ENCODE data around the gene NAA50. TPM values are rescaled to one million over a fixed set of nuclear protein-coding genes. Genes with fewer than 3 reads are reported as not detected.
A peak's percentile ranks its signal among the peaks of the same experiment; 100 is the strongest.

NAA50 gene
- total RNA-seq, 1 donor from 2014 or later = 42.5 TPM

DNA sequence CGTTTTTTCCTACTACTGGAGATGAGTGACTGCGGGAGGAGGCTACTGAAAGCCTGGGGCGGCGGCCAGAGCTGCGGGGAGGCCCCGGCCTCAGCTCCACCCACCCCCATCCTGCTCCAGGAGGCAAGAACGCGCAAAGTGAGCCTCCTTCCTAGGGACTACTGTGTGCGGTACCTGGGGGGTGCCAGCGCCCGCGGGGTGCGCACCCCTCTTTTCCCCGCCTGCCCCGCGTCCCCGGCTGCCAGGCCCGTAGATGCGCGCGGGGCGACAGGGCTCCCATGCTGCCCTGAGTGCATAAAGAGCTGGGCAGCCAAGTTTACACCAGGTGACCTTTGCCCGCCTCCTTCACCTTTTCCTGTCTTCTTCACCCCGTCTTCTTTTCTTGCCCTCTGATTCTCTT, 47.1 kb downstream of the NAA50 start:
- Mint-ChIP-seq H3K4me3 (ENCODE audit: unreplicated experiment) (peak overlapping the region; percentile 73), H3K9me3 (ENCODE audit: unreplicated experiment) (peaks cover 3% of the 10 kb centered on the region), H3K27me3 (ENCODE audit: unreplicated experiment) (peaks cover 2% of the 10 kb centered on the region), H3K4me1 (ENCODE audit: low read depth, unreplicated experiment) (peaks cover 5% of the 10 kb centered on the region), H3K36me3 (ENCODE audit: unreplicated experiment) (no peaks in the 10 kb centered on the region), H3K27ac (ENCODE audit: unreplicated experiment) (no peak overlapping the region)
- TF ChIP-seq, protein P1, sequence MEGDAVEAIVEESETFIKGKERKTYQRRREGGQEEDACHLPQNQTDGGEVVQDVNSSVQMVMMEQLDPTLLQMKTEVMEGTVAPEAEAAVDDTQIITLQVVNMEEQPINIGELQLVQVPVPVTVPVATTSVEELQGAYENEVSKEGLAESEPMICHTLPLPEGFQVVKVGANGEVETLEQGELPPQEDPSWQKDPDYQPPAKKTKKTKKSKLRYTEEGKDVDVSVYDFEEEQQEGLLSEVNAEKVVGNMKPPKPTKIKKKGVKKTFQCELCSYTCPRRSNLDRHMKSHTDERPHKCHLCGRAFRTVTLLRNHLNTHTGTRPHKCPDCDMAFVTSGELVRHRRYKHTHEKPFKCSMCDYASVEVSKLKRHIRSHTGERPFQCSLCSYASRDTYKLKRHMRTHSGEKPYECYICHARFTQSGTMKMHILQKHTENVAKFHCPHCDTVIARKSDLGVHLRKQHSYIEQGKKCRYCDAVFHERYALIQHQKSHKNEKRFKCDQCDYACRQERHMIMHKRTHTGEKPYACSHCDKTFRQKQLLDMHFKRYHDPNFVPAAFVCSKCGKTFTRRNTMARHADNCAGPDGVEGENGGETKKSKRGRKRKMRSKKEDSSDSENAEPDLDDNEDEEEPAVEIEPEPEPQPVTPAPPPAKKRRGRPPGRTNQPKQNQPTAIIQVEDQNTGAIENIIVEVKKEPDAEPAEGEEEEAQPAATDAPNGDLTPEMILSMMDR (IDR thresholded peaks at IDR 0.05; ENCODE audit: partially characterized antibody, unreplicated experiment) = no peak
- no peak for DNase-seq

DNA sequence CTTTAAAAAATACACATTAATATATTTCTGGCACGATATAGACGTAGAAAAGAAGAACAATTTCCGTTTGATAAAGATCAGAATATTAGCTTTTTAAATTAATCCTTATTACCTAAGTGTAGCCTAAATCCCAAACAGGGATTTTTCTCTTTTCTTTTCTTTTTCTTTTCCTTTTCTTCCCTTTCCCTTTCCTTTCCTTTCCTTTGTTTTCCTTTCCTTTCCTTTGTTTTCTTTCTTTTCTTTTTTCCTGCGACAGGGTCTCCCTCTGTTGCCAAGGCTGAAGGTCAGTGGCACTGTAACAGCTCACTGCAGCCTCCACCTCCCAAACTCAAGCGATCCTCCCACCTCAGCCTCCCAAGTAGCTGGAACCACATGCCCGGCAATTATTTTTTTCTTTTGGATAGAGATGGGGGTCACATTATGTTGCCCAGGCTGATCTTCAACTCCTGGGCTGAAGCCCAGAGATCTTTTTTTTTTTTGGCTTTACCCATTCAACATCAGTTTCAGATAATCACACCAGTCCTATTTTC, 47.8 kb downstream of the NAA50 start:
- DNase-seq = no peak
- peaks cover 2% of the 10 kb centered on the region for H3K27me3 Mint-ChIP-seq (ENCODE audit: unreplicated experiment)
- H3K4me1 Mint-ChIP-seq (ENCODE audit: low read depth, unreplicated experiment) = peaks cover 8% of the 10 kb centered on the region
- peaks cover 3% of the 10 kb centered on the region for H3K9me3 Mint-ChIP-seq (ENCODE audit: unreplicated experiment)
- no peak overlapping the region for H3K27ac Mint-ChIP-seq (ENCODE audit: unreplicated experiment)
- TF ChIP-seq, protein P1 (IDR thresholded peaks at IDR 0.05; ENCODE audit: partially characterized antibody, unreplicated experiment) = no peak
- H3K4me3 Mint-ChIP-seq (ENCODE audit: unreplicated experiment) = no peak overlapping the region
- H3K36me3 Mint-ChIP-seq (ENCODE audit: unreplicated experiment) = no peaks in the 10 kb centered on the region

DNA sequence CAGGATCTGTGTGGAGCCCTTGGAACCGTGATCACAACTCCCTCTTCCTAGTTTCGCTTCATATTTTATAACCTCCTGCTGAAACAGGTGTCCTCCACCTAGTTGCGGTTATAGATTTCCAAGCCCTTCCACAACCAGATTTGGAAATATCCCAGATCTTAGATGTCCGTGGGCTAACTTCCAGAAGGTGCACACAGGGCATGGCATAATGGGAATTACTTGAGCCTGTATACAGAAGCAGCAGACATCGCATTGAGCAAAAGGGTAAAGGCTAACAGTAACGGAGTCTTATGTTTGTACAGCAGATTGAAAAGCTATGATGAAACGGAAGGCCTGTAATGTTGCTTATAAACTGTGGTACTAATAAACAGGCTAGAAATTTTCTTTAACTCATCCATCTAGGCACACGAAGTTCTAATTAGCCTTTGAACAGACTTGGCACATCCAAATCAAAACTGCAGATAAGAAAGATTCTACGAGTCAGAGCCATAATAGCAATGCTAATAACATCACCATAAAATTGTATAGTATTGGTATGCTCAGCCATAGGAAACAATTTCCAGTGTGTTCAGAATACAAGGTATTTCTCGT, 48.5 kb downstream of the NAA50 start:
- H3K27me3 Mint-ChIP-seq (ENCODE audit: unreplicated experiment) = peaks cover 2% of the 10 kb centered on the region
- TF ChIP-seq, protein P1 (IDR thresholded peaks at IDR 0.05; ENCODE audit: partially characterized antibody, unreplicated experiment) = no peak
- peaks cover 8% of the 10 kb centered on the region for H3K4me1 Mint-ChIP-seq (ENCODE audit: low read depth, unreplicated experiment)
- H3K4me3 Mint-ChIP-seq (ENCODE audit: unreplicated experiment) = no peak overlapping the region
- H3K9me3 Mint-ChIP-seq (ENCODE audit: unreplicated experiment) = peaks cover 3% of the 10 kb centered on the region
- H3K27ac Mint-ChIP-seq (ENCODE audit: unreplicated experiment) = no peak overlapping the region
- no peak for DNase-seq
- no peaks in the 10 kb centered on the region for H3K36me3 Mint-ChIP-seq (ENCODE audit: unreplicated experiment)

DNA sequence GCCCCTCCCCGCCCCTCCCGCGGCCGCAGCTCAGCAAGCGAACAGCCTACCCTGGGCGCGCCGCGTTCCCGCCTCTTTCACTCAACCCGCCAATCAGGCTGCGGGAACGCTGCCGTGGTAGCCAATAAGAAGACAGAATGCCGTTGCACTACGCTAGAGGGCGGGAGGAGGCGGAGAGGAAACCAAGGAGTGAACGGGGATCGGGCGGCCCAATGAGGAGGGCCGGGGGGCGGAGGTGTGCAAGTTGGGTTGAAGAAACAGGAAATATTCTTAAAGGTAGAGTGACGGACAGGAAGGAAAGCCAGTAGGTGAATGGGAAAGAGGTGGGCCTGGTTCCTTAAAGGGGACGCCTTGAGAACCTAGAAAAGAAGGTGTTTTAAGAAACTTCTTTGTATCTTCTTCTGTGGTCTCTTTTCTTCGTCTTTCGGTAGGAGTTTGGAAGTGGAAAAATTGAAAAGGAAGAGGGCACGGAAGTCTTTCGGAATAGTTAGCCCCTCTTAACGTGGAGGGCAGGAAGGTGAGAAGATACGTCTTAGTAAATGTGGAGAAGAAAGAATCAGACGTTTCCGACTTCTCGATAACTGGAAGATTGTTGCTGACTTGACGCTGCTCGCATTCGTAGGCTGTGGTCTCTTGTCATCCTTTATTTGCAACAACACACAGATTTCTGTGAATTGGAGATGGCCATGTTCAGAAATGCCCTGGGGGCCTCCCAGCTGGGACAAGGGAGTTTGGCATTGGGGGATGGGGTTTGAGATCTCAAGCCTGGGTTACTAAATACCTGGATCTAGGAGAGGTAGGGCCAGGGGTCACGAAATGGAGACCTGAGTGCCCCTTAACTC, 49.2 kb downstream of the NAA50 start:
- H3K4me1 Mint-ChIP-seq (ENCODE audit: low read depth, unreplicated experiment) = peaks cover 8% of the 10 kb centered on the region
- H3K4me3 Mint-ChIP-seq (ENCODE audit: unreplicated experiment) = no peak overlapping the region
- DNase-seq = peak; percentile 96
- TF ChIP-seq, protein P1 (IDR thresholded peaks at IDR 0.05; ENCODE audit: partially characterized antibody, unreplicated experiment) = no peak
- H3K27me3 Mint-ChIP-seq (ENCODE audit: unreplicated experiment) = peaks cover 2% of the 10 kb centered on the region
- H3K27ac Mint-ChIP-seq (ENCODE audit: unreplicated experiment) = no peak overlapping the region
- H3K36me3 Mint-ChIP-seq (ENCODE audit: unreplicated experiment) = no peaks in the 10 kb centered on the region
- H3K9me3 Mint-ChIP-seq (ENCODE audit: unreplicated experiment) = peaks cover 3% of the 10 kb centered on the region
